HG02973 (cell line): Measurements from ENCODE around the gene TMPRSS13.
"Not testable (repeated sequence)": the region's sequence is repeated elsewhere in the genome, so short reads cannot be mapped to it uniquely, and the experiment has no call there.

ENCODE experiments used
- ATAC-seq: cut with Tn5 transposase; IDR thresholded peaks from one replicate; pipeline ENCODE4 v1.9.1; 2021; ENCODE audit warnings: moderate library complexity; ENCODE audit not compliant: unreplicated experiment

Gene TMPRSS13

DNA sequence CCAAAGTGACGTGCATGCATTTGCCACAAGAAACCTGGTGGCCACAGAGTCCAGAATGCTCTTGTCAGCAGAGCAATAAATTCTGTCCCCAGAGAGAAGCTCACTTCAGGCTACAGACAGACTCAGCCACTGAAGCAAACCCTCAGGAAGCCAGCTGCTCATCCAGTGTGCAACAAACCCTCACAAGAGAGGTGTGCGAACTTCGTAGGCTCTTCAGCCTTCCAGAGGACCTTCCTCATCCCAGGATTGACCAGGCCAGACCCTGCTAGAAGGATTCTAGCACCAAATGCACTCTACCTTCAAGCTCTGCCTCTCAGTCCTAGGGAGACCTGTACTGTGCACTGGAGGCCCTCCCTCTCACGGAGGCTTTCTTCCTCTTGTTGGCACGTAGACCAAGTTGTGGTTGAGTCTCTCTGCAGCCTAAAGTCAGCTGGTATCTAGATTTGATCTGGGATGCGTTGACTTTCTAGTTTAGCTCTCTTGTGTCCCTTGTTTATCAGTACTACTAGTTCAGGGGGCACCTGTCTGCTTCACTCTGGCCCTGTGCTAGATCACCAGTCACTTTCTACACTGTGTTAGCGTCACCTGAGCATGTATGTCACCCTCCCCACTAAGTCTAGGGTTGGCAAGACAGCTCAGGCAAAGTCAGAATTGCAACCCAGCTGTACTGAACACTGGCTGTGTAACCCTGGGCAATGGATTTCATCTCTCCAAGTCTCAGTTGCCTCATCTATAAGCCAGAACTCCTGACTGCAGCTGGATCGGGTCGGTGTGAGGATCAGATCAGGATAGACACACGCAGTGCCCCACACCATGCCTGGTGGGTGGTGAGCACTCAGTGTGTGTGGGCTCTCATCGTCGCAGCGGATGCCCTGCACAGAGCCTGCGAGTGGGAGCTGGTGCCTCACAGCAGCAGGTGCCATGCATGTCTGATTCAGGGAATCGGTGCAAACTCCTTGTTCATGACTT lies 22.1 kb upstream of the TMPRSS13 start:
- no peak for ATAC-seq

DNA sequence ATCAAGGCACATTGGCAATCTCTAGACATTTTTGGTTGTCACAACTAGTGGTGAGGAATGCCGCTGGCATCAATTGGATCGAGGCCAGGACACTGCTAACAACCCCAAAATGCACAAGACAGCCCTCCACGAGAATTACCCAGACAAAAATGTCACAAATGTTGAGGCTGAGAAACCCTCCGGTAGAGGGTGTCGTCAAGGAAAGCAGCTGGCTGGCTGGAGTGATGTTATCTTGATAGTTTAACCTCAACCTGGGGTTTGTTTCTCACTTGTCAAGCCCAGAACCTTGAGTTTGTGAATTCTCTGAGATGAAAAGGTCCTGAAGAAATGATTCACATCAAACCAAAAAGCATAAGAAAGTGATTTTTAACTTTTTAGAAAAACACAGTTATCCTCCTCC lies 21.1 kb upstream of the TMPRSS13 start:
- ATAC-seq, result no peak

DNA sequence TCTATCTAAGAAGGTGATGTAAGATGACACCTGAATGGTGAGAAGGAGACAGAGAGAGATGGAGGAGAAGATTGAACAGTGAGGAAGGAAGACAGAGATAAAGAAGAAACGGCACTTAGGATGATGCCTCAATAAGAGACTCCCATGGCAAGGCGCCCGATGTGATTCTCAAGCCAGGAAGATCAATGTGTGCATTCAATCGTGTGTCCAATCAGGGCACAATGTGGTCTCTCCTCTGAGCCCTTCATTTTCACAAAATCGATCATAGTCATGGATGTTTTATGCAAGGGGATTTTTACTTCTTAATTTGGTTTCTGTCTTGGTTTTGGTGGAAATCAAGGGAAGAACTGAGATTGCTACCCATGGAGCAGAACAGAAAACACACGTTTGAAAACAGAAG lies 19.9 kb upstream of the TMPRSS13 start:
- ATAC-seq, result no peak

DNA sequence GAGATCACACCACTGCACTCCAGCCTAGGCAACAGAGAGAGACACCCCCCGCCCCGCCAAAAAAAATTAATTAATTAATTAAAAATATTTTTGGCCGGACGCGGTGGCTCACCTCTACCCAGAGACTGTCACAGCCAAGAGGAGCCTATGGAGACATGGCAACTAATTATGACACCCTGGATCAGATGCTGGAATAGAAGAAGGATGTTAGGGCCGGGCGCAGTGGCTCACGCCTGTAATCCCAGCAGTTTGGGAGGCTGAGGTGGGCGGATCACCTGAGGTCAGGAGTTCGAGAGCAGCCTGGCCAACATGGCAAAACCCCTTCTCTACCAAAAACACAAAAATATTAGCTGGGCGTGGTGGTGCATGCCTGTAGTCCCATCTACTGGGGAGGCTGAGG lies 19.3 kb upstream of the TMPRSS13 start:
- not testable (repeated sequence) for ATAC-seq

DNA sequence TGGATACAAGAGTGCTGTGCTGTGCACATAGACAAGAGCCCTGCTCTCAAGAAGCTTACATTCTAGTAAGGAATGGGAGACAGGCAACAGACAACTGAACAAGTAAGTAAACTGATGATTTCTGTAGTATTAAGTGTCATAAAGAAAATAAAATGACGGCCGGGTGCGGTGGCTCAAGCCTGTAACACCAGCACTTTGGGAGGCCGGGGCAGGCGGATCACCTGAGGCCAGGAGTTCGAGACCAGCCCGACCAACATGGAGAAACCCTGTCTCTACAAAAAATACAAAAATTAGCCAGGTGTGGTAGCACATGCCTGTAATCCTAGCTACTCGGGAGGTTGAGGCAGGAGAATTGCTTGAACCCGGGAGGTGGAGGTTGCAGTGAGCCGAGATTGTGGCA lies 18.5 kb upstream of the TMPRSS13 start:
- not testable (repeated sequence) for ATAC-seq

DNA sequence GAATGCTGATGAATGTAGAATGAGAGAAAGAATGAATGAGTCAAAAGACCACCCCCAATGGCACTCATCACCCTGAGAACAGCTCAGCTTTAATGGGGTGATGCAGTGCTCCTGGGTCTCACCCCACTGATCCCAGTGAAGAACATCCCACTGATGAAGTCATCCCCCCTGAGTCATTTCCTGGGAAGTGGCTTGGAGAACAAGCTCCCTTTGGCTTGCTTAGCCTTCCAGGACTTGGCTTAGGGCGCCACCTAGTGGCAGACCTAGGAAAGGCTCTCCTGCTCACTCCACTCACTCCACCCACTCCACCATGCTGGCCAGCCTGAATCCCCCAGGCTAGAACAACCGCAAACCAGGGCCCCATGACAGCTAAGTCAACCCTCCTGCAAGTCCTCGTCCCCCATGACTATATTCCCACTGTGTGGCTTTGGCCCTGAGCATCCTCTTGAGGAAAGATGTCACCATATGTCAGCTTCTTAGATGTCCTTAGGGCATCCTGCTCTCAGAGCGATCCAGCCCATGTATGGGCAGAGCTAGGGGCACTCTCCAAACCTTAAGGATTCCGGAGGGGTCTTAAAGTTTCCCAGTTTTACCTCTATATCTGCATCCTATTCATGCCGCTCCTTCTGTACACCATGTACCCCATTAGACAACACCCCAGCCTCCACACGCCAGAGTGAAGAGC lies 17.8 kb upstream of the TMPRSS13 start:
- no peak for ATAC-seq

DNA sequence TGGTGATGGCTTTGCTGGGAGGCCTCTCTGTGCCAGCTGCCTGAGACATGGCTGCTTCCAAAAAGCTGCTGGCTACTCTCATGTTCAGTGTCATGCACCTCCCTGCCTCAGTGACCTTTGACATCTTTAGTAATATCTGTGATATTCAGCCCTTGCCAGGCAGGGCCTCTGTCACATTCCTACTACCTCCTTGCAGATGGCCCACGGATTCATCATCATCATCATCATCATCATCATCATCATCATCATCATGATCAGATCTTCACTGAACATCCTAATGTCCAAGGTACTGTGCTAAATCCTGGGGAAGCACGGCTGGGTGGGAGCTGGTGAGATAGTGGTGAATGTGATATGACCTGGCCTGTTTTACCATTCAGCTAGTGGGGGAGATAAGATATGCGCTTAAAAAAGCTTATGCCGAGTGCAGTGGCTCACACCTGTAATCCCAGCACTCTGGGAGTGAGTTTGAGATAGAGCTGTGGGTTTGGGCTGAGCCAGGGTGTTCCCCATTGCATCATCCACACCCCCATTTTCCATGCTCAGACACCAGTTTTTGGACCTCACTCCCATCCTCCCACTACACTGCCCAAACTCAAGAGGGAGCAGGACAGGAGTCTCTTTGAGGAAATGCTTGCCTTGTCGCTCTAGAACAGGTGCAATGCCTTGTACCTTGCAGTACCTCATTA lies 17.1 kb upstream of the TMPRSS13 start:
- no peak for ATAC-seq

DNA sequence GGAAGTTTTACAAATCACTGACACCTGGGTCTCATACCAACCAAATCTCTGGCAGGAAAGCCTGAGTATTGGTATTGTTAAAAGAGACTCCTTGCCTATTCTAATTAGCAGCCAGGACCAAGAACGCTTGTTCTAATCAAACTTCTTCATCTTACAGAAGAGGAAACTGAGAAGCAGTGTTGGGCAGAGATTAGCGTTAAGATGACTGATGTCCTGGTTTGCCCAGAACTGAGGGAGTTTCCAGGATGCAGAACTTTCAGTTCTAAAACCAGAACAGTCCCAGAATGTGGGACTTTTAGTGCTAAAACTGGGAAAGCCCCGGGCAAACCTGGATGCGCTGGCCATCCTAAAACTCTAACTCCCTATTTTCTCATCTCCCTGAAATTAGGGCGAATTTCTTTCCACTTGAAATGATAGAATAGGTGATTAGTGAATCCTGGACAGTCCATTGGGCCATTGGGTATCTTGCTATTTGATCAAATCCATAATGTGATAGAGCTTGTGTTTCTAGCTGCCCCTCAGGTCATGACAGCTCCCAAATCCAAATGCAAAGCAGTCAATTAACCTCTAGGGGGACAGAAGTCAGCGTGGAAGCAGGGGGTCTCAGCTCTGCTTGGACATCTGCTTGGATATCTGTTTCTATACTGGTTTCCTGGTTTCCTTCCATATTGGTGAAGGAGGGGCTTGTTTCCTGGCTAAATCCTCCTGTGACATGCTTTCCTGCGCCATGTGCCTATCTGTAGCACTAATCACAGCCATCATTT lies 16.0 kb upstream of the TMPRSS13 start:
- no peak for ATAC-seq

DNA sequence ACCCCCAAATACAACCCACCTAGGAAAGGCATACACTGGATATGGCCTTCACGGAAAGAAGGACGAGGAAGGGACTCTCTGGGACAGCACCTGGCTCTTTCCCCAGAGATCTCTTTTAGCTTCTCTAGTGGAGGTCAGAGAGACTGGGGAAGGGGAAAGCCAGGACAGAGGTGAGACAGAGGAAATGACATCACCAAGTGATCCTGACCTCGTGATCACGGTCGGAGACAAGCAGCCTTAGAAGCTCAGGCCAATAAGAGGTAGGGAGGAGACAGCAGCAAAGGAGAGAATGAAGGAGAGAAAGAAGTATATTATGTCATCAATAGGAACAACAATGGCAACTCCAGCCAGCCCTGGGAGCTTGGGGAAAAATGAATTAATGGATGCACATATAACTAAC lies 15.4 kb upstream of the TMPRSS13 start:
- no peak for ATAC-seq

DNA sequence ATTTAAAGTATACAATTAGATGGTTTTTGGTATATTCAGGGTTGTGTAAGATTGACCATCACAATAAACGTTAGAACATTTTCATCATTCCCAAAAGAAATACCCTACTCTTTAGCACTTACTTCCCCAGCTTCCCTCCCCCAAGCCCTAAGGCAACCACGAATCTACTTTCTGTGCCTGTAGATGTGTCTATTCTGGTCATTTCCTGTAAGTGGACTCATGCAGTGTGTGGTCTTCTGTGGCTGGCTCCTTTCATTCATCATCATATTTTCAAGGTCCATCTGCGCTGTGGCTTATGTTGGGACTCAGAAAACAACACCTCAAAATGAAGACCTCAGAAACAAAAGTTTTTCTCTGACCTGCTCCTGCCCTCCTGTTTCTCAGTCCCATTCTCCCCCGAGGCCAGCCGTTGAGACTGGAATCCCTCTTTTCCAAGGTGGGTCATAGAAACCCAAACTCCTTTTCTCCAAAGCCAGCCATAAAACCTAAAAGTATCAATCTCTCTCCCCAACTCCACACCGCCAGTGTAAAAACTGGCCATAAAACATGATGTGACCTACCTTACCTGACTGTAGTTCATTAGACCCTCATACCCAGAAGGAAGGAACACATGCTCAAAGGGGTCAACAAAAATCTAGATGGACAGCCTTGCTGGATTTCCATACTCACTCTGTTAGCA lies 12.9 kb upstream of the TMPRSS13 start:
- ATAC-seq, result no peak

DNA sequence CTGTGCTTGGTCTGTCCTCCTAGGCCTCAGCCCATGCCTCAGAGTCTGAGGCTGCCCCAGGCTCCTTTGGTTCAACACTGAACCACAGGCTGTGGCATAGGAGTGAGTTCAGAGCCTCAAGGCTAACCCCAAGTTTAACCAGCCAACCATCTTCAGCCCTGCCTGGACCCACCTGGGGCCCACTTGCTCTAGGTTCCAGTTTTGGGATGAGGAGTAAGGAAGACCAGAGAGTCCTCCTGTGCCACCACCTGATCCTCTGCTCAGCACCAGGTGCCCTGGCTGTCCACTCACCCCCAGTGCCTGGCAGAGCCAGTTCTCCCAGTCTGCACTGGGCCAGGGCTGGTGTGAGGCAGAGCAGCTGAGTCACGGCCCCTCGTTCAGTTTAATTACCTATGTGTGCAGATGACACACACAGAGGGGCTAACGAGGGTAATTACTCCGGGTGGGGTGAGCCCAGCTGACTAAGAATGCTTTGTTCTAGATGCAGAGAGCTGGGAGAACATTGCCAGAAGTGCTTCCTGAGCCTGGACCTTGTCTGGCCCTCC lies 12.0 kb upstream of the TMPRSS13 start:
- no peak for ATAC-seq

DNA sequence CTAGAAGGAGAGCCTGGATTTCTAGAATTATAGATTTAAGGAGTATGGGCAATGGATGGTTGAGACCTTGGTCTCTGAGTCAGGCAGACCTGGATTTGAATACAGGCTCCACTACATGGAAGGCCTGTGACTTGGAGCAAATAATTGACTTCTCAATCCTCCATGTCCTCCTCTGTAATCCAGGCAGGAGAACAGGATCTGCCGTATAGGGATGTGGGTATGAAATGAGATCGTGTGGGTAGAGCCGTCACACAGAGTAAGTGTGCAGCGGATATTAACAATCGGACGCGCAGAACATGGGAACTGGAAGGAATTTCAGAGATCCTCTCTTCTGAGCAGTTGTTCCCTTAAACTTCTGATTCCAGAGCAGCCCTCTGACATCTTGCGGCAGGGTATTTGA lies 11.5 kb upstream of the TMPRSS13 start:
- no peak for ATAC-seq

DNA sequence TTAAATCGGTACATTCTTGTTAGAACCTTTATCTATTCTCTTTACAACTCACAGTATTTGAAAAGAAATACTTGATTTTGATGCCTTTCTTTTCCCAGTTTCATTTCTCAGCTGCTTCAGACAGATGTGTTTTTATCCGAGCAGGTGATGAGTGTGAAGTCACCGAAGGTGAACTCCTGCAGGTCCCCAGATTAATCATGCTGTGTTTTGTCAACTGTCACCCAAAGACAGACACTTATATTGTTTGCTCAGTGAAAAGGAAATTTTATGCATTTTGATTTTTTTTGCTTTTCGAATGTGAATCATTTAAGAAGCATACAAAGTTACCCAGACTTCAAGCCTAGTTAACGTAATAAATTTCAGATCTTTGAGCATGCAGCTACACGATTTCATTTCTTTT lies 7.8 kb upstream of the TMPRSS13 start:
- no peak for ATAC-seq

DNA sequence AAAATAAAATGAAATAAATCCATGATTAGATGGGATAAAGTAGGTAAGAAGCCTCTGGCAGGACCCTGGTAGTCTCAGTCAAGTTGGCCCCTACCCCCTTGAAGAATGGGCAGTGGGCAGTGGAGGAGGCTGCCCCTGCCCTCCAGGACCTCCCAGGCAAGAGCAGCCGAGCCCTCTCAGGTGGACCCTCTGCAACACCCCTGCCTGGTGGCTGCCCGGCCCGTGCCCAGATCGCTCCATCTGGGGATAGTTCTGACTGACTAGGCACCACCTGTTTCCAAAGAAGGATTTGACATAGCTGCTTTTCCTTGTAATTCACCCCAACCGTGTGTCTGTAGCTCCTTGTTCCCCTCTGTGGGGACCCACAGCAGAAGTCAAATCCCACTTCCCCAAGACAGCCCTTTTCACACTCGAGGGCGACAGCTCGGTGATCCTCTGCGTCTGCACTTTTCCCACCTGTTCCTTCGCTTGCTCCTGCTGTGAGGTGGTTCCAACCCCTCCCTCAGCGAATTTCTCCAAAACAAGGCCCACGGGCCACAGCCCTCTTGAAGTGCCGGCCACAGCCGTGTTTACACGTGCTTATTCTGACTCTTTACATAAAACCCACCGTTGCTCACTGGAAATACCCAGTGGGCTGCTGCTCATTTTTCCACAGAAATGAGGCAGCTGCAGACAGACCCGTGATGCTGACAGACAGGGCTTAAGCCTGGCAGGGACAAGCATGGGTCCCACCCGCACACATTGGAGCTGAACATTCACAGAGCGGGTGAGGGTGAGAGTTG lies 5.5 kb upstream of the TMPRSS13 start:
- ATAC-seq, result no peak

DNA sequence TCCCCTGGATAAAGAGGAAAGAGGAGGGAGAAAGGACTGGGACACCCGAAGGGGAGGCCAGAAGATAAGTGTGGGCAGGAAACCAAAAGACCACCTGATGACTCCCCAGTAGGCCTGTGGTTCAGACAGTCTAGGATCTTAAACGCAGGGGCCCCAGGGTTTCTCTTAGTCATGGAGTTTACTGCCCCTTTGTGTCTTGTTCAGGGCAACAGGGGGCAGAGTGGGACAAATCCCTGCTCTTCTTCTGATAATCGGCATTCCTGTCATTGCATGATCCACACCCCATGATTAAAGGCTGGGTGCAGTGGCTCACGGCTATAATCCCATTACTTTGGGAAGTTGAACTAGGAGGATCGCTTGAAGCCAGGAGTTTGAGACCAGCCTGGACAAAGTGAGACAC lies 4.7 kb upstream of the TMPRSS13 start:
- ATAC-seq, result no peak

DNA sequence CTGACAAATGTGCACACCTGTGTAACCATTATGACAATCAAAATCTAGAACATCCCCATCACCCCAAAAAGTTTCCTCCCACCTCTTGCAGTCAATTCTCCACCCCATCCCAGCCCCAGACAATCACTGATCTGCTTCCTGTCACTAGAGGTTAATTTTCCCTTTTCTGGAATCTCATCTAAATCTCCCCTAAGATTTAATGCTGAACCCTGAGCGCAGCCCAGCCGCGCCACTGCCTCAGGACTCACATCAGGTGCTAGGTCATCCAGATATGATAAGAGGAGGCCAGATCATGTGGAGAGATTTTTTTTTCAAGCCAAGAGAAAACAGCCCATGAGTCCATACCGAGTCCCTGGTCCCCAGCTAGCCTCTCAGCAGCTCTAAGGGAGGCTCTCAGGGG lies 4.3 kb upstream of the TMPRSS13 start:
- no peak for ATAC-seq

DNA sequence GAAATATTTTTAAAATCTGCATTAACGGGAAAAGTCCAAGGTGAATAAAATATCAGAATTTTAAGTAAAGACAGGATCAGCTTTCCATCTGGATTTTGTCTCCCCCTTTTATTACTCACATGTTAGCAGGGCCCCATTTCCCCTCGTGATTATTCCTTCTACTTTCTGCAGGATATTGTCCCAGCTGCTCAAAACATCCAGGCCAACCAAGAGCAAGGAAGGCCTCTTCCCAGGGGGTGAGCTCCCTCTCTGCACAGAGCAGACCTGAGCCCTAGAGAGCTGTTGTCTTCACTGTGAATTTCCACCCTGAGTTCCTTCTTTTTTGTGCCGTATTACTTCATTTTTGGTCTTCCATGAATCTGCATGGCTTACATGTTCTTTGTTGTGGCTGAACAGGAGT lies 3.7 kb upstream of the TMPRSS13 start:
- ATAC-seq, result no peak

DNA sequence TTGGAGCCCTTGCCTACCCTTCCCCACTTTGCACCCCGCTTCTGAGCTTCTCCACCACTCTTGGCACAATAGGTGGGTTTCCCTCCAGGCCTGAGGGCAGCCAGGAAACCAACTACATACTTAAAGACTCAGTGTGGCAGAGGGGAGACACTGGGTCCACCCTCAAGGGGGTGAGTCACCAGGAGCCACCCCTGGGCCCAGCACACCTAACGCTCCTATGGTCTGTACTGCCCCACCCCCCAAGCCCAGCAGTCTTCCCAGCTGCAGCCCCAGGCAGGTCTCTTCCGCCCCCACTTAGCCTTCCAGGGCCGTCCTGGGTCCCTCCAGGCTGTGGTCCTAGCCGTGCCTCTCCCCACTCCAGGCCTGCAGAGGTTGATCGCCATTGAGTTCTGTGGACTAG lies 3.2 kb upstream of the TMPRSS13 start:
- no peak for ATAC-seq

DNA sequence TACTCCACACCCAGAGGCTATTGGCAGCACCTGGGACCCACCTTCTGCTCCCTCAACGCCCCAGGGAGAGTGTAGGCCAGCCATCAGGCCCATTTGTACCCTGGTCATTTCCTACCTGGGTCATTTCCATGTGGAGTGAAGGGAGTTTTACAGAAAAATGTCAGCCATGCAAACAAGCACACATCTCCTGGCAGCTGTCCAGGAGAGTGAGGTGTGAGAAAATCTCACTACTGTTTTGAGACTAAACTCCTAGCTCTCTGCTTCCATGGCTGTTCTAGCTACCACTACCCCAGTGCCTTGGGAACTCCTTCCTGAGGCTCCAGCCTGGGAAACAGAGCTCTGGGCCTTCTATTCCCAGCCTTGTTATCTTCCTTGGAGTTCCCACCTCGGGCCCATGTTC lies 2.8 kb upstream of the TMPRSS13 start:
- no peak for ATAC-seq
